ENCODE results near the gene MARCHF6.

The MARCHF6 gene

GRCh38 chr5:10329446-10329819 lies 24.1 kb upstream of the MARCHF6 start:
- Histone ChIP-seq H3K4me3 (replicated peaks; ENCODE audit: insufficient read depth, low read length) (no peak overlapping the region), H3K27ac (replicated peaks) (no peak overlapping the region), H3K27me3 (ENCODE audit: insufficient read depth, poor library complexity, severe bottlenecking) (peaks cover 7% of the 10 kb centered on the region)
- no peak for DNase-seq (ENCODE audit: low read depth in 1 of 2, low spot score in 1 of 2)
- no peak for TF ChIP-seq POLR2AphosphoS5 (IDR thresholded peaks at IDR 0.05; ENCODE audit: low read depth)
- no peak for TF ChIP-seq REST (IDR thresholded peaks at IDR 0.05; ENCODE audit: insufficient replicate concordance, low read depth)
- TF ChIP-seq GABPA (IDR thresholded peaks at IDR 0.05; ENCODE audit: low read depth), result no peak
- TF ChIP-seq SPI1 (IDR thresholded peaks at IDR 0.05; ENCODE audit: borderline replicate concordance, low read depth), result no peak
- TF ChIP-seq CTCF (IDR thresholded peaks at IDR 0.05; ENCODE audit: insufficient read depth, low read length), result no peak

- no peak overlapping the region for H3K4me3 ChIP-seq (replicated peaks; ENCODE audit: insufficient read depth, low read length)
- peaks cover 7% of the 10 kb centered on the region for H3K27me3 ChIP-seq (ENCODE audit: insufficient read depth, poor library complexity, severe bottlenecking)
- H3K27ac ChIP-seq (replicated peaks), result no peak overlapping the region
- DNase-seq (ENCODE audit: low read depth in 1 of 2, low spot score in 1 of 2), result no peak
- no peak for TF ChIP-seq CTCF (IDR thresholded peaks at IDR 0.05; ENCODE audit: insufficient read depth, low read length)
- TF ChIP-seq SPI1 (IDR thresholded peaks at IDR 0.05; ENCODE audit: borderline replicate concordance, low read depth), result no peak
- no peak for TF ChIP-seq GABPA (IDR thresholded peaks at IDR 0.05; ENCODE audit: low read depth)
- TF ChIP-seq REST (IDR thresholded peaks at IDR 0.05; ENCODE audit: insufficient replicate concordance, low read depth), result no peak
- no peak for TF ChIP-seq POLR2AphosphoS5 (IDR thresholded peaks at IDR 0.05; ENCODE audit: low read depth)
Observed at GRCh38 chr5:10329820-10330481, 23.5 kb upstream of the MARCHF6 start.

- Histone ChIP-seq H3K27me3 (ENCODE audit: insufficient read depth, poor library complexity, severe bottlenecking) (peaks cover 7% of the 10 kb centered on the region), H3K27ac (replicated peaks) (no peak overlapping the region), H3K4me3 (replicated peaks; ENCODE audit: insufficient read depth, low read length) (no peak overlapping the region)
- no peak for DNase-seq (ENCODE audit: low read depth in 1 of 2, low spot score in 1 of 2)
- no peak for TF ChIP-seq POLR2AphosphoS5 (IDR thresholded peaks at IDR 0.05; ENCODE audit: low read depth)
- no peak for TF ChIP-seq REST (IDR thresholded peaks at IDR 0.05; ENCODE audit: insufficient replicate concordance, low read depth)
- TF ChIP-seq GABPA (IDR thresholded peaks at IDR 0.05; ENCODE audit: low read depth), result no peak
- TF ChIP-seq SPI1 (IDR thresholded peaks at IDR 0.05; ENCODE audit: borderline replicate concordance, low read depth), result no peak
- TF ChIP-seq CTCF (IDR thresholded peaks at IDR 0.05; ENCODE audit: insufficient read depth, low read length), result no peak
Observed at GRCh38 chr5:10330511-10331230, 22.8 kb upstream of the MARCHF6 start.
